HG03342 (cell line): ENCODE results near the gene KARS1.

Source experiments
- ATAC-seq: cut with Tn5 transposase; IDR thresholded peaks from one replicate; pipeline ENCODE4 v1.9.1; 2021; ENCODE audit warnings: mild to moderate bottlenecking, moderate library complexity; ENCODE audit not compliant: unreplicated experiment

KARS1 gene

GRCh38 chr16:75647492-75648264 lies at the start of gene KARS1, which contains the start of gene TERF2IP:
TSS of gene KARS1 (minus strand) at chr16:75647665. CDS start at chr16:75647639, 26 bp downstream.
TSS of gene TERF2IP (plus strand) at chr16:75647773. CDS start at chr16:75647883, 110 bp downstream.
- peak; percentile 82 for ATAC-seq

GRCh38 chr16:75695708-75696107 lies 48.2 kb upstream of the KARS1 start:
- ATAC-seq: no peak

- no peak for ATAC-seq
Observed at GRCh38 chr16:75687361-75687760, 39.9 kb upstream of the KARS1 start.

GRCh38 chr16:75682308-75682707 lies 34.8 kb upstream of the KARS1 start:
- ATAC-seq: no peak

- no peak for ATAC-seq
Observed at GRCh38 chr16:75679366-75679765, 31.9 kb upstream of the KARS1 start.

- ATAC-seq: no peak
Observed at GRCh38 chr16:75676909-75677308, 29.4 kb upstream of the KARS1 start, which contains the start of gene CPHXL2. TSS of gene CPHXL2 (minus strand) at chr16:75677009. CDS start at chr16:75676999, 10 bp downstream.

GRCh38 chr16:75667503-75667902 lies 20.0 kb upstream of the KARS1 start:
- ATAC-seq: no peak

- ATAC-seq: no peak
Observed at GRCh38 chr16:75660726-75661302, 13.3 kb upstream of the KARS1 start.

- ATAC-seq: no peak
Observed at GRCh38 chr16:75660321-75660720, 12.9 kb upstream of the KARS1 start.

- ATAC-seq: no peak
Observed at GRCh38 chr16:75658175-75658574, 10.7 kb upstream of the KARS1 start.

GRCh38 chr16:75653922-75654321 lies 6.5 kb upstream of the KARS1 start:
- ATAC-seq: no peak

GRCh38 chr16:75648265-75649076 lies 1.0 kb upstream of the KARS1 start:
- ATAC-seq: peak; percentile 36

GRCh38 chr16:75647112-75647491 lies 363 bp downstream of the KARS1 start:
- ATAC-seq: peak; percentile 16

GRCh38 chr16:75644240-75645012 lies 3.0 kb downstream of the KARS1 start:
- no peak for ATAC-seq

GRCh38 chr16:75640598-75640997 lies 6.9 kb downstream of the KARS1 start:
- no peak for ATAC-seq

- no peak for ATAC-seq
Observed at GRCh38 chr16:75635036-75635435, 12.4 kb downstream of the KARS1 start.

- ATAC-seq: no peak
Observed at GRCh38 chr16:75632857-75633256, 14.6 kb downstream of the KARS1 start.

GRCh38 chr16:75630052-75630451 lies 17.4 kb downstream of the KARS1 start:
- ATAC-seq: no peak

GRCh38 chr16:75629132-75629531 lies 18.3 kb downstream of the KARS1 start:
- no peak for ATAC-seq

- no peak for ATAC-seq
Observed at GRCh38 chr16:75628351-75628750, 19.1 kb downstream of the KARS1 start.

GRCh38 chr16:75627851-75628250 lies 19.6 kb downstream of the KARS1 start:
- no peak for ATAC-seq
